OCI-LY1 (cell line): ENCODE measurements around the gene DHX32.
"Not testable (repeated sequence)": the region's sequence is repeated elsewhere in the genome, so short reads cannot be mapped to it uniquely, and the experiment has no call there.

Experiments used
- CTCF ChIP-seq: fragments of 200-600 bp; sonication (generic), shearing (Covaris generic); IDR thresholded peaks from 2 replicates; pipeline ENCODE4 v1.5.1; 2017; ENCODE audit warnings: mild to moderate bottlenecking, antibody characterized with exemption, low read length, moderate library complexity, mixed read lengths
- EZH2 ChIP-seq: fragments of 200-600 bp; sonication (generic), shearing (Covaris generic); IDR thresholded peaks from 2 replicates; pipeline ENCODE4 v1.8.0; 2017; ENCODE audit warnings: borderline replicate concordance, mixed run types, mild to moderate bottlenecking, antibody characterized with exemption, low read length, moderate library complexity, mixed read lengths

GRCh38 chr10:125921643-125922306, 40.7 kb upstream of the DHX32 start:
- not testable (repeated sequence) for TF ChIP-seq CTCF, EZH2
